OCI-M1 (cell line): ENCODE data around the gene FARS2.

Experiments used
- DNase-seq: peaks from one replicate; lab custom pipeline; 2025; lab: John Stamatoyannopoulos, UW

FARS2 gene

GRCh38 chr6:5260661-5261544, at the start of gene FARS2, which contains the start of gene LYRM4:
FARS2 (plus strand) TSS chr6:5261513.
LYRM4 (minus strand) TSS chr6:5260950; CDS start chr6:5260733, 217 bp downstream.
- DNase-seq = peak; percentile 97

- no peak for DNase-seq
Measured at GRCh38 chr6:5213836-5214235, 47.5 kb upstream of the FARS2 start.

GRCh38 chr6:5214570-5215052, 46.7 kb upstream of the FARS2 start:
- peak; percentile 66 for DNase-seq

- DNase-seq = peak; percentile 41
Measured at GRCh38 chr6:5215159-5215558, 46.2 kb upstream of the FARS2 start.

- DNase-seq = no peak
Measured at GRCh38 chr6:5215799-5216198, 45.5 kb upstream of the FARS2 start.

GRCh38 chr6:5217356-5217755, 44.0 kb upstream of the FARS2 start:
- DNase-seq = no peak

GRCh38 chr6:5219011-5219691, 42.2 kb upstream of the FARS2 start:
- no peak for DNase-seq

GRCh38 chr6:5220443-5220842, 40.9 kb upstream of the FARS2 start:
- DNase-seq = no peak

- DNase-seq = no peak
Measured at GRCh38 chr6:5223309-5223708, 38.0 kb upstream of the FARS2 start.

GRCh38 chr6:5229356-5229755, 32.0 kb upstream of the FARS2 start:
- no peak for DNase-seq

- no peak for DNase-seq
Measured at GRCh38 chr6:5230081-5230480, 31.2 kb upstream of the FARS2 start.

- no peak for DNase-seq
Measured at GRCh38 chr6:5231289-5231688, 30.0 kb upstream of the FARS2 start.

GRCh38 chr6:5234874-5235273, 26.4 kb upstream of the FARS2 start:
- peak; percentile 6 for DNase-seq

GRCh38 chr6:5235830-5236229, 25.5 kb upstream of the FARS2 start:
- no peak for DNase-seq

GRCh38 chr6:5237805-5238204, 23.5 kb upstream of the FARS2 start:
- DNase-seq = no peak

GRCh38 chr6:5238336-5238735, 23.0 kb upstream of the FARS2 start:
- DNase-seq = no peak

GRCh38 chr6:5241252-5241651, 20.1 kb upstream of the FARS2 start:
- DNase-seq = no peak

GRCh38 chr6:5243069-5243468, 18.2 kb upstream of the FARS2 start:
- DNase-seq = no peak

GRCh38 chr6:5246141-5247097, 14.9 kb upstream of the FARS2 start:
- DNase-seq = no peak

- no peak for DNase-seq
Measured at GRCh38 chr6:5247201-5247600, 14.1 kb upstream of the FARS2 start.

GRCh38 chr6:5248302-5249098, 12.8 kb upstream of the FARS2 start:
- no peak for DNase-seq
